Neural cell (in vitro differentiated cells): Measurements from ENCODE around the gene SULF2. TPM values are rescaled to one million over a fixed set of nuclear protein-coding genes. Genes with fewer than 3 reads are reported as not detected.

ENCODE experiments used
- H2AFZ ChIP-seq: fragments of 200-600, 300-800 bp; sonication (generic), shearing (Covaris generic); 2 replicates; pipeline ENCODE4 v1.6.0; 2014; ENCODE audit warnings: low read depth, mild to moderate bottlenecking, antibody characterized with exemption, low read length, moderate library complexity
- H3F3A ChIP-seq: fragments of 200-600 bp; shearing (Covaris generic); 2 replicates; pipeline ENCODE4 v1.6.1; 2016; ENCODE audit warnings: mild to moderate bottlenecking, moderate library complexity, mixed read lengths, antibody characterized with exemption, low read length; ENCODE audit not compliant: insufficient read depth, poor library complexity, severe bottlenecking
- H3K27ac ChIP-seq: fragments of 200-600, 300-800 bp; sonication (generic), shearing (Covaris generic); 2 replicates; pipeline ENCODE4 v1.5.1; 2014; ENCODE audit warnings: mild to moderate bottlenecking, low read length, moderate library complexity
- H3K27me3 ChIP-seq: fragments of 300-800, 200-600 bp; sonication (generic), shearing (Covaris generic); 2 replicates; pipeline ENCODE4 v1.6.0; 2014; ENCODE audit warnings: mild to moderate bottlenecking, low read depth, low read length, moderate library complexity; ENCODE audit not compliant: insufficient read depth
- H3K36me3 ChIP-seq: fragments of 300-800, 200-600 bp; sonication (generic), shearing (Covaris generic); 2 replicates; pipeline ENCODE4 v1.5.1; 2014; ENCODE audit warnings: mild to moderate bottlenecking, antibody characterized with exemption, low read length, moderate library complexity; ENCODE audit not compliant: insufficient read depth
- H3K4me2 ChIP-seq: fragments of 300-800, 200-600 bp; sonication (generic), shearing (Covaris generic); 2 replicates; pipeline ENCODE4 v1.6.0; 2014; ENCODE audit warnings: mild to moderate bottlenecking, low read length
- H3K4me3 ChIP-seq: fragments of 300-800, 200-600 bp; sonication (generic), shearing (Covaris generic); 2 replicates; pipeline ENCODE4 v1.5.1; 2014; ENCODE audit warnings: mild to moderate bottlenecking, low read length, moderate library complexity
- H3K79me2 ChIP-seq: fragments of 200-600 bp; shearing (Covaris generic); replicated peaks from 2 replicates; pipeline ENCODE4 v1.6.0; 2014; ENCODE audit warnings: mild to moderate bottlenecking, low read length, moderate library complexity; ENCODE audit not compliant: insufficient read depth
- H3K9ac ChIP-seq: fragments of 300-800, 200-600 bp; sonication (generic), shearing (Covaris generic); 2 replicates; pipeline ENCODE4 v1.6.1; 2016; ENCODE audit warnings: mild to moderate bottlenecking, low read length, mixed read lengths
- H3K9me2 ChIP-seq: fragments of 200-600 bp; shearing (Covaris generic); 2 replicates; pipeline ENCODE4 v1.6.1; 2016; ENCODE audit warnings: mild to moderate bottlenecking, low read length, mixed read lengths; ENCODE audit not compliant: insufficient read depth
- H3K9me3 ChIP-seq: fragments of 200-600, 300-800 bp; sonication (generic), shearing (Covaris generic); 2 replicates; pipeline ENCODE4 v1.6.1; 2016; ENCODE audit warnings: mild to moderate bottlenecking, mixed run types, low read length, moderate library complexity, mixed read lengths
- H4K20me1 ChIP-seq: fragments of 200-600 bp; shearing (Covaris generic); 2 replicates; pipeline ENCODE4 v1.6.1; 2016; ENCODE audit warnings: mild to moderate bottlenecking, mixed run types; ENCODE audit not compliant: insufficient read depth
- EP300 ChIP-seq: fragments of 450-650 bp; conservative IDR thresholded peaks from 2 replicates; pipeline ENCODE4 v1.6.1; 2014; ENCODE audit warnings: antibody characterized with exemption, mild to moderate bottlenecking, moderate library complexity; ENCODE audit not compliant: poor library complexity, severe bottlenecking
- EZH2 ChIP-seq: fragments of 200-600, 300-800 bp; shearing (Covaris generic), sonication (generic); IDR thresholded peaks from 2 replicates; pipeline ENCODE4 v1.6.1; 2014; ENCODE audit warnings: antibody characterized with exemption, low read length, borderline replicate concordance, mild to moderate bottlenecking; ENCODE audit not compliant: insufficient read depth, poor library complexity, severe bottlenecking
- MXI1 ChIP-seq: fragments of 450-650 bp; conservative IDR thresholded peaks from 2 replicates; pipeline ENCODE4 v1.6.1; 2014; ENCODE audit warnings: antibody characterized with exemption, mild to moderate bottlenecking; ENCODE audit not compliant: poor library complexity, severe bottlenecking
- POLR2AphosphoS5 ChIP-seq: IDR thresholded peaks from 2 replicates; pipeline ENCODE4 v1.6.1; 2012
- RAD21 ChIP-seq: fragments of 450-650 bp; conservative IDR thresholded peaks from 2 replicates; pipeline ENCODE4 v1.6.1; 2014; ENCODE audit warnings: antibody characterized with exemption, mild to moderate bottlenecking, moderate library complexity
- REST ChIP-seq: IDR thresholded peaks from 2 replicates; pipeline ENCODE4 v1.6.1; 2012; ENCODE audit warnings: borderline replicate concordance
- SMC3 ChIP-seq: fragments of 450-650 bp; conservative IDR thresholded peaks from 2 replicates; pipeline ENCODE4 v1.6.1; 2014; ENCODE audit warnings: antibody characterized with exemption, mild to moderate bottlenecking, moderate library complexity; ENCODE audit not compliant: poor library complexity
- TAF1 ChIP-seq: IDR thresholded peaks from 2 replicates; pipeline ENCODE4 v1.6.1; 2012; ENCODE audit warnings: low read depth
- polyA plus RNA-seq: library from polyadenylated mRNA; depleted of rRNA; stranded (reverse); fragments of >200 nt; gene quantifications from 2 replicates; pipeline ENCODE4 v1.2.3, GENCODE V29; 2014
- TF ChIP-seq, protein P1 (sequence below): fragments of 450-650 bp; IDR thresholded peaks from 2 replicates; pipeline ENCODE4 v1.5.1; 2014; ENCODE audit warnings: antibody characterized with exemption, mild to moderate bottlenecking, moderate library complexity; ENCODE audit not compliant: poor library complexity, severe bottlenecking

Gene SULF2
- polyA plus RNA-seq, 1 donor from 2014 or later, result 30.0 TPM

- Histone ChIP-seq H3K9me3 (peaks cover 6% of the 10 kb centered on the region), H3F3A (no peaks in the 10 kb centered on the region), H2AFZ (no peak overlapping the region), H3K4me2 (no peak overlapping the region), H3K36me3 (no peaks in the 10 kb centered on the region), H3K4me3 (no peak overlapping the region), H3K27ac (no peak overlapping the region), H3K79me2 (no peaks in the 10 kb centered on the region), H3K27me3 (no peaks in the 10 kb centered on the region), H4K20me1 (no peaks in the 10 kb centered on the region), H3K9me2 (no peaks in the 10 kb centered on the region), H3K9ac (no peak overlapping the region)
- no peak for TF ChIP-seq SMC3
- TF ChIP-seq REST, result no peak
- TF ChIP-seq, protein P1, sequence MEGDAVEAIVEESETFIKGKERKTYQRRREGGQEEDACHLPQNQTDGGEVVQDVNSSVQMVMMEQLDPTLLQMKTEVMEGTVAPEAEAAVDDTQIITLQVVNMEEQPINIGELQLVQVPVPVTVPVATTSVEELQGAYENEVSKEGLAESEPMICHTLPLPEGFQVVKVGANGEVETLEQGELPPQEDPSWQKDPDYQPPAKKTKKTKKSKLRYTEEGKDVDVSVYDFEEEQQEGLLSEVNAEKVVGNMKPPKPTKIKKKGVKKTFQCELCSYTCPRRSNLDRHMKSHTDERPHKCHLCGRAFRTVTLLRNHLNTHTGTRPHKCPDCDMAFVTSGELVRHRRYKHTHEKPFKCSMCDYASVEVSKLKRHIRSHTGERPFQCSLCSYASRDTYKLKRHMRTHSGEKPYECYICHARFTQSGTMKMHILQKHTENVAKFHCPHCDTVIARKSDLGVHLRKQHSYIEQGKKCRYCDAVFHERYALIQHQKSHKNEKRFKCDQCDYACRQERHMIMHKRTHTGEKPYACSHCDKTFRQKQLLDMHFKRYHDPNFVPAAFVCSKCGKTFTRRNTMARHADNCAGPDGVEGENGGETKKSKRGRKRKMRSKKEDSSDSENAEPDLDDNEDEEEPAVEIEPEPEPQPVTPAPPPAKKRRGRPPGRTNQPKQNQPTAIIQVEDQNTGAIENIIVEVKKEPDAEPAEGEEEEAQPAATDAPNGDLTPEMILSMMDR, result no peak
- no peak for TF ChIP-seq EP300
- no peak for TF ChIP-seq TAF1
- TF ChIP-seq RAD21, result no peak
- TF ChIP-seq MXI1, result no peak
- no peak for TF ChIP-seq EZH2
- TF ChIP-seq POLR2AphosphoS5, result no peak
Observed at GRCh38 chr20:47696856-47697255, 88.4 kb downstream of the SULF2 start.

DNA sequence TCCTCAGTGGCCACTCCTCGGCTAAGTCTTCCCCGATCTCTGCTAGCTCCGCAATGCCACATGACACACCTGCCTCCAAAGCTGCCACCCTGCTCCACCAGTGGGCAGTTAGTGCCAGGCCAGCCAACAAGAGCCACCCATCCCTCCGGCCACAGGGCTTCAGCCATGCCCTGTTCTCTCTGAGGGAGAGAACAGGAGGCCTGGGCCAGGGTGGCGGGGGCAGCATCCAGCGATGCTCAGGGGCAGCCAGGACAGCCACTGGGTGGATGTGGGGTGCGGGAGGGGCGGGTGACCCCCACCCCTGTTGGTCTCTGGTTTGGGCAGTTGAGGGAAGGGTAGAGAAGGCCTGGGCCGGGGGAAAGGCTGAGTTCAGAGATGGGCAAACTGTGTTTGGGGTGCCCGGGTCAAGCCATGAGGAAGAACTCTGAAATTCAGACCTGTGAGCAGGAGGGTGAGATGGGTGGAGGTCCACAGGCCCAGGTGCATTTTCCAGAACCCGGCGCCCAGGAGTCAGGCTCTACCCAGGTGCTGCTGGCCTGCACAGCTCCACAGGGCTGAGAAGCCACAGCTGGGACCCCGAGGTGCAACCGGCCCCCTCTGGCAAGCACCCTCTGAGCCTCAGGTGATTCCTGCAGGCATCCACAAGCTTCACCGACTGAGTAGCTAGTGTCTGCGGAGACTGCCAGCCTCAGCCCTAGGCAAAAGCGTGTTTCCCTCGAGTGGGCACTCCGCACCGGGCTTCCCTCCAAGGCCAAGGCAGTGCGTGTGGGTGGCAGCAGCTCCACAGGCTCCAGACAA lies 91.1 kb downstream of the SULF2 start:
- TF ChIP-seq, protein P1, result no peak
- no peak for TF ChIP-seq TAF1
- H3K9ac ChIP-seq, result no peak overlapping the region
- H3K27me3 ChIP-seq, result no peaks in the 10 kb centered on the region
- no peaks in the 10 kb centered on the region for H3K36me3 ChIP-seq
- no peak overlapping the region for H2AFZ ChIP-seq
- no peak overlapping the region for H3K4me3 ChIP-seq
- H3K4me2 ChIP-seq, result no peak overlapping the region
- no peak overlapping the region for H3K27ac ChIP-seq
- H3K9me2 ChIP-seq, result no peaks in the 10 kb centered on the region
- no peaks in the 10 kb centered on the region for H4K20me1 ChIP-seq
- H3K9me3 ChIP-seq, result peaks cover 18% of the 10 kb centered on the region
- H3F3A ChIP-seq, result no peaks in the 10 kb centered on the region
- H3K79me2 ChIP-seq, result no peaks in the 10 kb centered on the region
